ENCODE data around the gene CNTN3.

CNTN3 gene

GRCh38 chr3:74614107-74614967, at the start of gene CNTN3:
Gene CNTN3, minus strand, starts transcription at chr3:74614659. Its CDS starts 93,547 bp downstream, at chr3:74521112.
- peak; percentile 8 for DNase-seq (ENCODE audit: low read depth)

GRCh38 chr3:74663178-74663577, 48.7 kb upstream of the CNTN3 start:
- no peak for DNase-seq (ENCODE audit: low read depth)

DNA sequence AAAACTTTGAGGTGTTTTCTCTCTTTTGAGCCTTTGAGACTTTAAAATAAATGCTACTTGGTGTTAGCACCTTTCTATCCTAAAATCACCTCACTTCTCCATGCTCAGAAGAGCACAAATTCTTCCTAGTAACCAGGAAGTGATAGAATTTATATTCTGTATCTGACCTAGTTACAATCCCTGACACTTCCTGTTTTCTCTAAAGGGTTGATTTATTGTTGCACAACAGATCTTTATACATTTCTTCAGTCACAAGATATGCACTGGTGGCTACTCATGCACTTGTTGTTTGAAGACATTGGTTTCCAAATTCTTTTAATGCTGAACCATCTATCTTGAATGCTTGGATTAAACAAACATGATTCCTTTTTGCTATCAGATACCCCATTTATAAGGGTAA, 47.2 kb upstream of the CNTN3 start:
- no peak for DNase-seq (ENCODE audit: low read depth)

GRCh38 chr3:74651885-74652284, 37.4 kb upstream of the CNTN3 start:
- DNase-seq (ENCODE audit: low read depth): no peak

DNA sequence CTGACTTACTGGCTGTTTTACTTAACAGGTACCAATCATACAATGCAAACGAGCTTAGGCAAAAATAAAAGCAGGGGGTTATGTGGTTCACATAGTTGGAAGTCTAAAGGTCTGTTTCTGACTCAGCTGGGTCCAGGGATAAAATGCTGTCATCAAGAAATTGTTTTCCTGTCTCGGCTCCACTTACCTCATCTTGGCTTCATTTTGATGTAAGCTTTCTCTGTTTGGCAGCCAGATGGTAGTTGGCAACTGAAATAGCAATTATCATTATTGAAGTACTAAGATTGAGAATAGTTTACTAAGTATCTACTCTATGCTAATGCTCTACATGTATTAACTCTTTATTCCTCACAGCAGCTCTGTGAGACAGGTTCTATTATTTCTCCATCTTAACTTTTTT, 36.8 kb upstream of the CNTN3 start:
- DNase-seq (ENCODE audit: low read depth): no peak

GRCh38 chr3:74648107-74648506, 33.6 kb upstream of the CNTN3 start:
- DNase-seq (ENCODE audit: low read depth): no peak

- no peak for DNase-seq (ENCODE audit: low read depth)
Observed at GRCh38 chr3:74646094-74646493, 31.6 kb upstream of the CNTN3 start.

GRCh38 chr3:74643636-74644035, 29.2 kb upstream of the CNTN3 start:
- DNase-seq (ENCODE audit: low read depth): peak; percentile 39

DNA sequence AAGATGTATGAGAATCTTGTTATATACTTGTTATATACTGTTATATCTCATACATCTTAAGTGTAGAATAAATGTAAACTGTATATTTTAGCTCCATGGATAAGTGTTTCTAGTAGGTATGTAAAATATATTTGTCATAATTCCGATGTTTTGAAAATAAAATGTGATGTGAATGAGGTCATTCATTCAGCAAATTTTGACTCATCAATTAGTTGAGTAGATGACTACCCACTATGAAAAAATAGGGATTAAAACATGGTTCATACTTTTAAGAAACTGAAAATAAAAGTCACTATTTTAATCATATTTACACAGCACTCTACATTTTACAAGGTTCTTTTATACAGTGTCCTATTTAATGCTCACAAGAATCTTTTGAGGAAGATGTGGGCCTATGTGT, 28.4 kb upstream of the CNTN3 start:
- no peak for DNase-seq (ENCODE audit: low read depth)

DNA sequence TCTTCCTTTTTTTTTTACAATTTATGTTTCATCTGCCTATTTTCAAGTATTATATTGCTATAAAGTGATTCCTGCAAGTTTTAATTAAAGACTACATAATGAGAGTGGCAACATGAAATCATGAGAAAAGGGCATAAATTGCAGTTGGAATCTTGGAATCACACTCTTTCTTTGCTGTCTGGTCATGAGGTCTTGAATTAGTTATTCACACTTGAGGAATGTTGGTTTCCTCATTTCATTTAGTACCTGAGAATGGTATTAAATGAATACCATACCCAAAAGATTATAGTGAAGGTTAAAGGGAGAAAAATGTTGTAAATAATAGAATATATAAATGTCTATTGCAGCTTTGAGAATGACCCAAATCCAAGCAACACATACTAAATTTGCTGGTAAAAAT, 25.8 kb upstream of the CNTN3 start:
- no peak for DNase-seq (ENCODE audit: low read depth)

DNA sequence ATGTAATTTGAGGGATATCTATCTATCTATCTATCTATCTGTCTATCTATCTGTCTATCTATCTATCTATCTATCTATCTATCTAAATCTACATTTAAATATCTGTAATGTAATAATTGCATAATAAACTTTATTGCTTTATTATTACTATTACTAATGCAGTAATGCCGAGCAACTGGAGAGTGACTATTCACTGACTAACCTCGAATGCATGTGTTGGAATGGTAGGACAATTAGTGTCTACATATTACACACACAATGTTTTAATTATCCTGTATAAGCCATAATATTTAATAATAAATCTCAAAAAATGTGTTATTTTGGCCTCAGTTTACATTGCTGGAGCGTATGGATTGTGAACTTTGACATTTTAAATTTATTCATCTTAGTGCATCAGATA, 25.2 kb upstream of the CNTN3 start:
- DNase-seq (ENCODE audit: low read depth): no peak

- no peak for DNase-seq (ENCODE audit: low read depth)
Observed at GRCh38 chr3:74636981-74637380, 22.5 kb upstream of the CNTN3 start.

- no peak for DNase-seq (ENCODE audit: low read depth)
Observed at GRCh38 chr3:74633021-74633420, 18.6 kb upstream of the CNTN3 start.

DNA sequence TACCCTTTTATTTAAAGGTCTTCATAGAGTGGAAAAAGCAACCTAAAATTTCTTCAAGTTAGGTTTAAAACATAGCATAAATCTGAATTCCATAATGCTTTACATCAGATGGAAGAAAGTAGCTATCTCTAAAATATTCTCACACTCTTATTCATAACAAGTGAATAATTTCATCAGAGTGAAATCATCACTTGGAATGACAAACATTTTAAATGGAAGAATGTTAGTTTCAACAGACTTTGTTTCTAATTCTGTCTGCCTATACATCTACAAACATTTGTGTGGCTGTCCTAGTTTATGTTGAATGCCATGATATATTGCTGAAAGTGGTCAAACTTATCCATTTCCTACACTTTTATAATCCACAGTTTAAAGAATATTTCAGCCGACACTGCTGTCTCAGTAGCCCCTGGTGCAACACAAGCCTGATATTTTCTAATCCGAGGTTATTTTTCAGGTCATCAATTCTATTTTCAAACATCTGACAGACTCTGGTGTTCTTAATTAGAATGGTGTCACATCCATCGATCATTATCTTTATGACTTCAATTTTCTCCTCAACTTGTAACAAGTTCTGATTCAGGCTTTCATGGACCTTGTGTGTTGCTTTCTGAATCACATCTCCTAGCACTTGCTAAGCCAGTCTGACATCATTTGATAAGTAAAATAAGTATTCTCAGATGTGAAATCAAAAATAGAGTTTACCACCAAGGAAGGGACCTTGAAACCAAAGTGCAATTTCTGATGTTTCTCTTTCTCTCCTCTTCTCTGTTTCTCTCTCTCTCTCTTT, 17.1 kb upstream of the CNTN3 start:
- DNase-seq (ENCODE audit: low read depth): no peak

- DNase-seq (ENCODE audit: low read depth): peak; percentile 44
Observed at GRCh38 chr3:74630602-74631001, 16.1 kb upstream of the CNTN3 start.

DNA sequence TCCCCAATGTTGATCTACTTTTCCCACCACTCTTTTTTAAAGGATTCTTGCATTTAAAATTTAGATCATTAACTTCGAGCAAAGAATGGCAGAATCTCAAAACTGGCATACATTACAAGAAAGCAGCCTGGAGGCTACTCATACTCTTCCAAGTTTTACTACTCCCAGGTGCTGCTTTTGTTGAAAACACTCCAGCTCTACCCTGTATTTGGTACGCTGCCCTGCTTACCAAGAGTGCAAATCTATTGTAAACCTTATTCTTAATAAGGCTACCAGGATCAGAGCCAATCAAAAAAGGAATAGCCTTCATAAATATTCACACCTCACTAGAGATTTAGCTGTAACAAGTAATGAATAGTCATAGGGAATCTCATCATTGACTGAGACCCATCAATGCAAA, 11.6 kb upstream of the CNTN3 start:
- DNase-seq (ENCODE audit: low read depth): no peak

- peak; percentile 69 for DNase-seq (ENCODE audit: low read depth)
Observed at GRCh38 chr3:74624301-74624700, 9.8 kb upstream of the CNTN3 start.

- DNase-seq (ENCODE audit: low read depth): no peak
Observed at GRCh38 chr3:74623261-74623836, 8.9 kb upstream of the CNTN3 start.

DNA sequence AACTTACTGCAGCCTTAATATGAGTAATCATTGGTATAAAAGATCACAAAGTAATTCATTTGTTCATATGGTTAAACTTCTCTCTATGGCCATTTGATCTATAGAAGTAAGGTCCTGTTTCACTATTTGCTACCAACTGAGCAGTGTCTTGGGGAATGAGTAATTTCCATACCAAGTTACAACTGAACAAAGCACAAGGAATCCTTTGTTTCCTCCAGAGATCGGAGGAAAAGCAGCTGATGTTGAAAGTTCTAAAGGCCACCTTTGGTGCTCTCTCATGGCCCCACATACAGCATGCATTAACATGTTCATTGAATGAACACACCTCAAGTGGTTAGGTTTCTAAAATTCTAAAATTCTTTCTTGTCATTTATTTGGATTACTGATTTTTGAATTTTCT, 7.1 kb upstream of the CNTN3 start:
- no peak for DNase-seq (ENCODE audit: low read depth)

DNA sequence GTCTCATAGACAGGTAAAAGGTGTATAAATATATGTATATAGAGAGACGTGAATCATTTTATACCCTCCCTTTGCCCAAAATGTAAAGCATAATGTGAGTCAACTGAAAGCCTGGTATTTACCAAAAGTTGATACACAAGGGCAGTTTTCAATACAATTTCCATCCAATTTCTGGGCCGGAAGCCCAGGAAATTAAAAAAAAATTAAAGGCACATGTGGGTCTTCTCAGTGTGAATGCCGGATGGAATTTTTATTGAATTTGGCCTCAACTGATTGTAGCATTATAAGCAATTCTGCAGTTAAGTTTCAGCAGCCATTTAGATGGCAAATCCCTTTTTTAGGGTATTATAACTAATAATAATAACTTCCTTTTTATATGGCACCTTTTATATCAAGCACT, 3.3 kb upstream of the CNTN3 start:
- DNase-seq (ENCODE audit: low read depth): peak; percentile 14

GRCh38 chr3:74613521-74614106, 845 bp downstream of the CNTN3 start:
- DNase-seq (ENCODE audit: low read depth): no peak

- DNase-seq (ENCODE audit: low read depth): no peak
Observed at GRCh38 chr3:74613060-74613459, 1.4 kb downstream of the CNTN3 start.

- no peak for DNase-seq (ENCODE audit: low read depth)
Observed at GRCh38 chr3:74611206-74611605, 3.3 kb downstream of the CNTN3 start.

Data from fibroblast of gingiva (primary cell).